SKM-1 (cell line): Measurements from ENCODE around the gene CPT1B.
"Not testable (repeated sequence)": the region's sequence is repeated elsewhere in the genome, so short reads cannot be mapped to it uniquely, and the experiment has no call there.

Experiments
- DNase-seq: peaks from one replicate; lab custom pipeline; 2025; ENCODE audit not compliant: unreplicated experiment; lab: John Stamatoyannopoulos, UW

Gene CPT1B

DNA sequence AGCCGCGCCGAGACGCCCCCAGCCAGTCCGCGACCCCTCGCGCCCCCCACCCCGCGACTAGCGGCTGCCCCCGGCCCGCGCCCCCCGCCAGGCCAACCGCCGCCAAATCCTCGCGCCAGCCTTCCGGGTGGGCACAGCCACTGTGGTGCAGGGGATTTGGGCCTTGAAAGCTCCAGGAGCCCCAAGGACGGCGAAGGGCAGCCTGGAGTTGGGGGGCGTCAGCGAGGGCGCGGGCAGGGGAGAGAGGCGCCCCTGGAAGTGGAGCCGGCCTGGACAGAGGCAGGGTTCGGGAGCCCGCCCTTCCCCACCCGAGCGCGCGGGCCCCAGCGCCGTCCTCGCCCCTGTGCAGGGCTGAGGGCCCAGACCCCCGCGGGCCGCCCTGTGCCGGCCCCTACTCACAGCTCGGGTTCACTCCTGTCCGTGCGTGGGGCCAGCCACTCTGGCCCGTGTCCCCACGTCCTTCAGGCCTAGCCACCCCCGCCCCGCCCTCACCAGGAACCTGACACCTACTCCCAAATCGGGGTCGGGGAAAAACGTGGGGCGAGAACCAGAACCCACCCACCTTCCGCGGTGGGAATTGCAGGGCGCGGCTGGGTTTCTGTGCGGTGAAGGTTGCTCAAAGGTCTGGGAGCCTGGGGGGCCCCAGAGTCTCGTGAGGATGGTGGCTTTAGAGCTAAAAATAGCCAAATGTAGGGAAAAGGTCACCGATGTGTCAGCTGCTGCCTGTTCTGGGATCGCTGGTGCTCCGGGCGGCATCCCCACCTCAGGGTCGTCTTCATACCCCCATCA is at the start of gene CPT1B:
Gene CPT1B, minus strand, starts transcription at position 441 of the 789 bp plus-strand sequence. CDS start 512 bp downstream, outside the sequence.
- no peak for DNase-seq

DNA sequence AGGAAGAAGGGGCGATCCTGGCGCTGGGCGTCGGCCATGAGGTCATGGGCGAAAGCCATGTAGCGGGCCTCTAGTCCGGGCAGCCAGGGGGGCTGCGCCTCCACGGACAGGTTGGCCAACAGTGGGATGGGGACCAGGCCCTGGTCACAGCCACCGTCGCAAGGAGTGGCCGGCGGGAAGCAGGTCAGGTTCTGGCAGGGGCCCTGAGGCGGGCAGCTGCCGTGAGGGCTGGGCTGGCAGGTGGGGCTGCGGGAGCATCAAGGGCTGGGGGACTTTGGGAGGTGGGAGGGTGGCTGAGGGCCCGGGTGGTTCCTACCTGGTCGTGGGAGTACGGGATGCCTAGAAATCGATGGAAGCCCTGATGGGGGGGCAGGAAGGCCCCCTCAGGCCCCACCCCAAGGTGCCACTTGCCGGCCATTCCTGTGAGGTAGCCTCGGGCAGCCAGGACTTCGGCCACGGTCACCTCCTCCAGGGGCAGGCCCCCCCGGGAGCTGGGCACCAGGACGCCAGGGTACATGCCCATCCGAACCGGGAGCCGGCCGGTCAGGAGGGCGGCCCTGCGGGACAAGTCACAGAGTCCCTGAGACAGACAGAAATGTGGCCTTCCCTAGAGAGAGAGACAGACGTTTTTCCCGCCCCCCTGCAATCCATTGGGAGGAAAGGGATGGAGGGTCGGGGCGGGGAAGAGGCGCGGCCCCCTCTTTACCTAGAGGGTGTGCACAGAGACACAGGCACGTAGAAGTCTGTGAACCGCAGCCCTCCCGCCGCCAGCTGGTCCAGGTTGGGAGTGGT is 48.8 kb upstream of the CPT1B start:
- DNase-seq: no peak

DNA sequence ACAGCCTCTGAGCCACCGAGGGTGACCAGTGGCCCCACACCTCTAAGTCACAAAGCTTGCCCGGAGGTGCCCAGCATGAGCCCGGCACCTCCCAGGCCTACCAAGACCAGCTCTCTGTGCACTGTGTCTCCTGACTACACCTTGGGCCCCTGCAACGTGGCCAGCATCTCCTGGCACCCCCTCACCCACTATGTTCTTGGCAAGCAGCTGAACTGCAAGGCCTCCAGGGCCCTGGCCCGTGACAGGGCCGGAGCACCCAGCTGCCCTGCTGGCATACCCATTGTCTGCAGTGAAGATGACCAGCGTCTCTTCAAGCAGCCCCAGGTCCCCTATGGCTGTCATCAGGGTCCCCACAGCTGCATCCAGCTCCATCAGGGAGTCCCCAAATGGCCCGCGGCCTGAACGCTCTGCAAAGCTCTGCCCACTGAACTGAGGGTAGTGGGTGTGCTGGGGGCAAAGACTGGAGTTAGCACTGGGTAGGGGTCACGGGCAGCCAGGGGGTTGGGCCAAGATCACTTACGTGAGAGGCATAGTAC is 48.2 kb upstream of the CPT1B start:
- no peak for DNase-seq

DNA sequence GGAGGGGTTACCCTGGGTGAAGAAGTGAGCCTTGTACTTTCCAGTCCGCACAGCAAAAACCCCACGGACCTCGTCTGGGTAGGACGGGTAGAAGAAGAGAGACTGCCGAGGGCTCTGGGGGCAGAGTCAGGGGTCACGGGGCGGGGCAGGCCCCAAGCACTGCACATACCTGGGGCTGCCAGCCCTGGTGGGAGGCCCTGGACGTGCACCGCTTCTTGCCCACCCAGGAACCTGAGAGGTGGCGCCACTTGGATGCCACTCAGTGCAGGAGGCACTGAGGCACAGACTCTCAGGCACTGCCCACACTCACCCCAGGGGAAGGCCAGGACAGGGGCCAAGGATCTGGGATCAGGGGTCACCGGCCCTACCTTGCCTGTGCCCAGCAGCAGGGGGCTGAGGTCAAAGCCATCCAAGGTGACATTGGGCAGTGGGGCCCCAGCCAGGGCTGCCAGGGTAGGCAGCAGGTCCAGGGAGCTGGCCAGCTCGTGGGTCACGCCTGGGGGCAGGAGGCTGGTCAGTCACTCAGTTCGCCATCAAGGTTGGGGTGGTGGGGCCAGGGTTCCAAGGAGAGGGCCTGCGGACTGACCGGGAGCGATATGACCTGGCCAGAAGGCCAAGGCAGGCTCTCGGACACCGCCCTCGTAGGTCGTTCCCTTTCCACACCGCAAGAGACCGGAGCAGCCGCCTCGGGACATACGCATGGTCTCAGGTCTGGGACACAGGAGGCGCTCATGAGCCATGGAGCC is 47.5 kb upstream of the CPT1B start:
- DNase-seq: no peak

DNA sequence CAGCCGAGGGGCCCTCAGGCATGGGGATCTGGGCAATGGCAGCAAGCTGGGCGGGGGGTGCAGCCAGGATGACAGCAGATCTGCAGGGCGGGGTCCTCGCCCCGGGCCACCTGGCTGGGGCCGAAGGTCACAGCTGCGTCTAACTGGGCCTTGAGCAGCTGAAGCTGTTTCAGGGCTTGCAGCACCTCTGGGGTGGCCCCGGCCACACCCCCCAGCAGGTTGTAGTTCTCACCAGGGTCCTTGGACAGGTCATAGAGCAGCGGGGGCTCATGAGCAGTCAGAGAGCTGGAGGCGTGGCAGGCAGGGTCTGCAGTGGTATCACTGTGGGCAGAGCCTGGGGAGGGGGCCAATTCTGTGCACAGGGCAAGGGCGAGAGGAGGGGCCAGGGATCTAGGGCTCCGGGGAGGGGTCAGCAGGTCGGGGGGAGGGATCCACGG is 46.9 kb upstream of the CPT1B start:
- DNase-seq: no peak

DNA sequence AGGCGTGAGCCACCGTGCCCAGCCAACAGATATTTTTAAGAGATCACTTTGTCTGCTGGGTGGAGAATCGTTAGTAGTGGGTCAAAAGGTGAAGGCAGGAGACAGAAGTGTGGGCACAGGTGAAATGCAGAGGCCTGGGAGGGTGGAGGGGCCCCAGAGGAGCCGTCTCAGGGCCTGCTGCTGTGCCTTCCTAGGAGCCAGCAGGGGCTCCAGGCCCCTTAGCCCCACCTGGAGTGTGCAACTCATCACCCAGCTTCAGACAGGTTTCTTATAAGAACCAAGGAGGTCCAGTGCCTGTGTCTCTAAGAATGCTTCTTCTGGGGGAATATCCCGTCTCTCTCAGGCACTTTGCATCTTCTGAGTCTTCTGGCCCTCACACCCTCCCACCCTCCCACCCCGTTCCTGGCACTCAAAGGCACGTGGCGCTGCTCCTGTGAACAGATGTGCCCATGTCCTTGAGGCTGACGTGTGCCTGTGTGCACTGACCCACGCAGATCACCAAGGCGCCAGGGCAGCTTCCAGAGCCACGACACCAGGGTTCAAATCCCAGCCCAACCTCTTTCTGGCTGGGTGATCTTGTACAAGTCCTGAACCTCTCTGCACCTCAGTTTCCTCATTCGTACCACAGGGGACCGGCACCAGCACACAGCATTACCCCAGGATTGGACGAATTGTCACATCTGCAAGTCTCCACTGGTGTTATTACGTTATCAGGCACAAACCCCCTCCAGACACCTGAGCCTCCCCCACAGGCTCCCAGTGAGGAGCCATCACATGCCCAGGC is 46.3 kb upstream of the CPT1B start:
- no peak for DNase-seq

DNA sequence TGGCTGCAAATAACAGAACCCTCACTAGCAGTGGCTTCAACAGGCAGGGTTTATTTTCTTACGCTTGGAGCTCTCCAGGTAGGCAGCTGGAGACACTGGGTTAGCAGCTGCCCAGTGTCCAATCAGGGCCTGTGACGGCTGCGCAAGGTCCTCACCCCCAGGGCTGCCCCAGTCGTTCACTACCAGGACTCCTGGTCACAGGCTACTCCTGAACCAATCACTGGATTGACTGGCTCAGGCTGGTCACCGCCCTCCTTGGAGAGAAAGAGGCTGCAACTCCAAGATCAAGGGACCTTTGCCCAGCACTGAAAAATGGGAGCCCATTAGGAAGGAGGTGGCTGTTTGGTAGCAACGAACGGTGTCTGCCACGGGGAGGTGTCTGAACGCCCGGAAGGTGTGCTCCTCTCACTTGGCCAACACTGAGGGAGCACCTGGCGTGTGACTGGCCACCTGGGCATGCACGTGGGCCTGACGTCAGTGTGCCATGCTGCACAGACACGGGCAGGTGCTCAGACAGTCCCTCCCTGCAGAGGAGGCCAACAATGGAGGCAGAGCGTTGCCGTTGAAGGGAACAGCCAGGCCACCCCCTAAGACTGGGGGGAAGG is 44.6 kb upstream of the CPT1B start:
- DNase-seq: no peak

DNA sequence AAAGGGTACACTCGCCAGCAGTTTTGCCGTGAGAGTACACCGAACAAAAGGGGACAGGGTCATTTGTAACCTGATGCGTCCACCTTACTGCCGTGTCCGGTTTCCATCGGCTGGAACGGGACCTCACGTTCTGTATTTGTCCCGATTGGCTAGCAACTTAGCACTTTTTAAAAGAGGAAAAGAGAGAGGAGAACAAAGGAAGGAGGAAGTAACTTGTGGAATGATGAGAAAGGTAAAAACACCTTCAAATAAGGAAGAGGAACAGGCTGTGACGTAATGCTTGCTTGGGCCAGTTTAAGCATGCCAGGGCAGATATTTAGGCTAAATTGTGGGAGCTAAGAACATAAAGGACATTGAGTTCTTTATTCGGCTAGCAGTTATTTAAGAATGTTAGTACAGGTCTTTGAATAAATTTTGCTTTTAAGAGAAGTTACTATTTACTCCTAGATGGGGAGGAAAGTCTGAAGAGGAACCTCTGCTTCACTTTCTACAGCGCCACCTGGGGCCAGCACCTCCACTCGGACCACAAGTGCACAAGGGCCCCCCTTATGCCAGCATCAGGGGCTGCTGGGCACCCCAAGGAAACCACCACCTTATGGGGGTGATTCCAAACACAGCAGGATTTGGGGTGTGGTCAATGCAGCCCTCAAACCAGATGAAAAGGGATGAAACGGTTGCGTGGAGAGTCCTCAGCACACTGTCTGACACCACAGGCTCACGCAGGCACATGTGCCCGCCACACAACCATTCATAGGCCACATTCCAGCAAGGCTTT is 43.9 kb upstream of the CPT1B start:
- no peak for DNase-seq

DNA sequence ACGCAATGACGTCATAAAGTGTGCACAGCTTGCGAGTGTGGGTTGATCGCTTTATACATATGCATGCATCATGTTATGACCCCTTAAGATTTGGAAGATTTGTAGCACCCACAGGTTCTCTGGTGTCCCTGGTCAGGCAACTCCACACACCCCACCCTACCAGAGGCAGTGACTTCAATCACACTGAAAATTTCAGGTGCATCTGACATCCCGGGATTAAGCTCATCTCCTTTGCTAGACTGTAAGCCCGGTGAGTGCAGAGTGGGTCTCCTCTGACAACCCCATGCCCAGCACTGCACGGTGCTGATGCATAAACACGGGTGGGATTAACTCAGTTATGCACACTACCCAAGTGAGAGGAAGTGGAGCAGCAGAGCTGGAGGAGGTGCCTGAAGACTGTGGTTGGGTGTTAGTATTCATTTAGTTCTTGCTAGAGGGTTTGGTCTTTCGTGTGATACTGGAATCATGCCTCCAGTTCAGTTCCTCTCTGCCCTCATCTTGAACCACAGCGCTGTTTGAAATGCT is 43.2 kb upstream of the CPT1B start:
- peak; percentile 36 for DNase-seq

DNA sequence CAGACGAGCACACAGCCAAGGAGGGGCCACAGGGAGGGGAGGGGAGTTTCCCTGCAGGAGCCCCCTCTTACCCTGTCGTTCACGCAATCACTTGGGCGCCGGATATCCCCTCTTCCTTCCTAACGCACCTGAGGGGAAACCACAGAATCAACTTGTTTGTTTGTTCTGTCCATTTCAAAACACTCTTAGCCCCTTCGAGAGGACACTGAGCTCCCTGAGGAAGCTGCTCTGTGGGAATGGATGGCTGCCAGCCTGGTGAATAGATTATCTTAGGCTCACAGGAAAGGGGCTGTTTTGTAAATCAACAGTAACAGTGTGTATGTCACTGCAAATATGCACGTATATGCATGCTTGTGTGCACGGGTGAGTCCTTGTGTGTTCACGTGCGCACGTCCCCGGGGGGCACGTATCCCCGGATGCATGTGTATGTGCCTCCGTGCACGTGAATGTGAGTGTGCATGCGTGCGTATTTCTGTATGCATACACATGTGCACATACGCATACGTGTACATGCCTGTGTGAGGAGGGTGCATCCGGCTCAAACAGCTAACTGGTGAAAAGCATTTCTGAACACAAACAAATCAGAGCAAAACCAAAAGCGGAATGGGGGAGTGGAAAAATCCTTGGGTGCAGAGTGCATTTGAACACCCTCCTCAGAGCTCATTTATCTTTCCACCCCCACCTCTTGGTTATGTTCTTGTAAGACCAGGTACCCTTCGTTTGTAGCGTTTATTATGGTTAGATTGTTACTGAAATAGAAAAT is 42.5 kb upstream of the CPT1B start:
- DNase-seq: no peak

DNA sequence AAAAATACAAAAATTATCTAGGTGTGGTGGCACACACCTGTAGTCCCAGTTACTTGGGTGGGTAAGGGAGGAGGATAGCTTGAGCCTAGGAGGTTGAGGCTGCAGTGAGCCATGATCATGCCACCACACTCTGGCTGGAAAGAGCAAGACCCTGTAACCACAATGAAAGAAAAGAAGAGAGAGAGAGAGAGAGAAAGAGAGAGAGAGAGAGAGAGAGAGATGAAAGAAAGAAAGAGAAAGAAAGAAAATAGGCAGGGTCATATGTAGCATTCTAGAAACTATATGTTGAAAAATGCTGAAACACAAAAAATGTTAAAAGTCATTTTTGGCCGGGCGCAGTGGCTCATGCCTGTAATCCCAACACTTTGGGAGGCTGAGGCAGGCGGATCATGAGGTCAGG is 36.1 kb upstream of the CPT1B start:
- not testable (repeated sequence) for DNase-seq

DNA sequence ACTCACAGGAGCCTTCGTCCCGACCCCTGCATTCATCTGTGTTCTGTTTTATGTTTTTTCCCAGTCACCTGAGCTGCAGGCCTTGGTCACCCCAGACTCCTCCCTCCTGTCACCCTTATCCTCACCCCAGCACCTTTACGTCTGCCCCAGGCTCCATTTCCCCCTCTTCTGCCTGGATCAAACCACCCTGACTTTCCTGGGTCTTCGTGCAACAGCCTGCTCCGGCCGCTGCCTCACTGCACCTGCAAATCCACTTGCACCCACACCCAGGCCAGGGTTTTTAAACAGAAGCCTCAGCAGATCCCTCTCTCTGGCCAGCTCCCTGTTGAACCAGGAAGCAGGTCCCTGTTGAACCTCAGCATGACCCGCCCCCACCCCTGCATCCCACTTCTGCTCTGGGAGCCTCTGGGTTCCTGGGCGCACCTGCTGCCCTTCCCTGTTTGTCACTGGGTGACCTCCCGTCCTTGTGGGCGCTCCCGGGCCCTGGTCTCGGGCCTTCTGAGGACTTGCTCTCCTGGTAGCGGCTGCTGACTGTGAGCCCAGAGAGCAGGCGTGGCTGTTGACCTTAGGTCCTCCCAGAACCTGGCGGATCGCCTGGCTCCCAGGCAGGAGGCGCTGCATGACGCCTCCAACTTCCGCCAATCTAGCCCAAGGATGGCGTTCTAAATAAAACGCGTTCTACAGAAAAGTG is 35.2 kb upstream of the CPT1B start:
- DNase-seq: no peak

DNA sequence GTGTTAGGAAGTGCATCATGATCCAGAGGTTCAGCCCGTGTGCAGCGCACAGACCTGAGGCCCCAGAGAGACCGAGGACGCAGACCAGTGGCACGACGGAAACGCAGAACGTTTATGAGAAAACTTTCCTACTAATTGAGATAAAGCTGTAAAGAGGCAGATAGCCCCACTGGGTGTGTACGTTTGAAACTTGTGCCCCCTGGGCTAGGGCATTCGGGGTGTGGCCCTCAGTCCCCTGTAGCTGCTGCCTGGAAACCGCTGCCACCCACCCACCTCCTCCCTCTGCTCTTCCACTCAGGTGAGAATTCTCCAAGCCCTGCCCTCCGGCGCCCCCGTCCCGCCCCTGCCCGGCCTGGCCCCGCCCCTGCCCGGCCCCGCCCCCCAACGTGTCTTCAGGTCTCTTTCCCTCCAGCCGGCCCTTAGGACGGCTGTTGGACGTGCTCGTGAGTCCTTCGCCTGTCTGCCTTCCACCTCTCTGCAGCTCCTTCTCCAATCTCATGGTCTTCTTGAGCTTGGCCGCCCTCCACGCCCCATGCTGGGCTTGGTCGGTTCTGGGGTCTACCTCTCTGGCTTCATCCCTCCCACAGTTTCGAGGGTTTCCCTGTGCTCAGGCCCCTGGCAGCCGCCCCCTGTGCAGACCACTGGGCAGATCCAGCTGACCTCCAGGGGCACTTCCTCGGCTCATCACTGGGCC is 34.4 kb upstream of the CPT1B start:
- DNase-seq: no peak

DNA sequence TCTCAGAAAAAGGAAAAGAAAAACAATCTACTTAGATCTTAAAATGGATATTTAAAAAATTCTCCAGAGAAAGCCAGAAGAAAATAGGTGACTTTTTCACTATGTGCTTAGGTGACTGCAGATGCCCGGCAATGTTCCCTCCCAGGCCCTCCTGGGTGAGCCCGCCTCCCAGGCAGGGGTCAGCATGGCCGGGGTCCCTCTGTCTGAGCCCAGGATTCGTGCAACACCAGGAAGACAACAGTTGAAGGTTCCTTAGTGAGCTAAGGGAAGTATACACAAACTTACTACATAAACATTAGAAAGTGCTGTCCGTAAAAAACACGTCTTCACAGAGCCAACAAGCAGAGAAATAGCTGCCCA is 33.9 kb upstream of the CPT1B start:
- no peak for DNase-seq

DNA sequence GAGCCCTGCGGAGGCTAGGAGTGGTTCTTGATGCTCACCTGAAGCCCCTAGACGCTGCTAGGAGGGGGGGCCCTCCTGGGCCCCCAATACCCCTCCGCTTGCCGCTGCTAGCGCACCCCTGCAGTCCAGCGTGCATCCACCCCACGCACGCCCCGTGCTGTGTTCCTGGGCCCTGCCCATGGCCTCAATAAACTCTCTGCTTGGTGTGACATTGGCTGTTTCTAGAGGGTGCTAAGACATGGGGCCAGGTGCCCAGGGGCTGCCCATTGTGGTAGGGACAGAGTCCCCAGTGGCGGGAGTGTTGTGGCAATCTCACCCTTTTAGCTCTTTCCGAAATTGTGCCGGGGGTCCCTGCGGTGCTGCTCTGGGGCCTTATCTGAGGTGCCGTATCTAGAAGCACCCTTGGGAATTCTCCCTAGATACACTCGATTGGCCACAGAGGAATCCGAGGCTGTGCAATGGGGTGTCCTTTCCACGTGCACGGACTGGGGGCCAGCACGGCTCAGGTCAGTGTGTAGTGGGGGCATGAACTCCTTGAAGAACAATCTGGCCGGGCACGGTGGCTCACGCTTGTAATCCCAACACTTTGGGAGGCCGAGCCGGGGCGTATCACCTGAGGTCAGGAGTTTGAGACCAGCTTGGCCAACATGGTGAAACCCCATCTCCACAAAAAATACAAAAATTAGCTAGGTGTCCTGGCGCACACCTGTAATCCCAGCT is 33.3 kb upstream of the CPT1B start:
- DNase-seq: no peak

DNA sequence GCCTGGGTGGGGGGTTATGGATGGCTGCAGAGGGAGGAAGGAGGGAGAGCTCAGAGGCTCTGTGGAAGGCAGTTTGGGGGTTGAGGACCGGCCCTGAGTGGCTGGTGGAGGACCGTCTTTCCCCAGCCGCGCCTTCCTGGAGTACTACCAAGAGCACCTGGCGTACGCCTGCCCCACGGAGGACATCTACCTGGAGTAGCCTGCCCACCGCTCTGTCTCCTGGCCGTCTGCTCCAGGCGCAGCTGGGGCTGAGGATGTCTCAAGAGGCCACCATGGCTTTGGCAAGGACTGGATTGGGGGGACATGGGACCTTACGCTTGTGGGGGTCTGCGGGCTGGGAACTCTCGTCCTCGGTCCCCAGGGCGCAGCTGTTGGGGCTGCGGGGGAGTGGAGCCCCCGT is 32.4 kb upstream of the CPT1B start:
- no peak for DNase-seq

DNA sequence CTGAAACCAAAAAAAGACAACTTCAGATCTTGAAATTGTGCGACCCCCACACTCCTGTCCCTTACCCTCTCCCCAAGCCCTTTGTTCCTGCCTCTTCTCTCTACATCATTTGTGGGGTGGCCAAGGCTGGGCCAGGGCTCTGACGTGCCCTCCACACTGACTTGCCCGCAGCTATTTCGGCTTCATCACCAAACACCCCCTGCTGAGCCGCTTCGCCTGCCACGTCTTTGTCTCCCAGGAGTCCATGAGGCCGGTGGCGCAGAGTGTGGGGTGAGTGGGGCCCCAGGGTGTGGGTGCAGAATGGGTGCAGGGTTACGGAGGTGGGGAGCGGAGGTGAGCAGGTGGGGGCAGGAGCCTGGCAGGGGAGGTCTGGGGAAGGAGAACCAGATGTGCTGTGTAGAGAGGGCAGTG is 31.8 kb upstream of the CPT1B start:
- no peak for DNase-seq
